CD4-positive, alpha-beta T cell treated with Interleukin-21 for 1 hour (primary cell): ENCODE results near the gene P4HB.

Experiments used
- DNase-seq: peaks from one replicate; pipeline ENCODE4 v3.0.0-alpha.2; 2020

P4HB gene

DNA sequence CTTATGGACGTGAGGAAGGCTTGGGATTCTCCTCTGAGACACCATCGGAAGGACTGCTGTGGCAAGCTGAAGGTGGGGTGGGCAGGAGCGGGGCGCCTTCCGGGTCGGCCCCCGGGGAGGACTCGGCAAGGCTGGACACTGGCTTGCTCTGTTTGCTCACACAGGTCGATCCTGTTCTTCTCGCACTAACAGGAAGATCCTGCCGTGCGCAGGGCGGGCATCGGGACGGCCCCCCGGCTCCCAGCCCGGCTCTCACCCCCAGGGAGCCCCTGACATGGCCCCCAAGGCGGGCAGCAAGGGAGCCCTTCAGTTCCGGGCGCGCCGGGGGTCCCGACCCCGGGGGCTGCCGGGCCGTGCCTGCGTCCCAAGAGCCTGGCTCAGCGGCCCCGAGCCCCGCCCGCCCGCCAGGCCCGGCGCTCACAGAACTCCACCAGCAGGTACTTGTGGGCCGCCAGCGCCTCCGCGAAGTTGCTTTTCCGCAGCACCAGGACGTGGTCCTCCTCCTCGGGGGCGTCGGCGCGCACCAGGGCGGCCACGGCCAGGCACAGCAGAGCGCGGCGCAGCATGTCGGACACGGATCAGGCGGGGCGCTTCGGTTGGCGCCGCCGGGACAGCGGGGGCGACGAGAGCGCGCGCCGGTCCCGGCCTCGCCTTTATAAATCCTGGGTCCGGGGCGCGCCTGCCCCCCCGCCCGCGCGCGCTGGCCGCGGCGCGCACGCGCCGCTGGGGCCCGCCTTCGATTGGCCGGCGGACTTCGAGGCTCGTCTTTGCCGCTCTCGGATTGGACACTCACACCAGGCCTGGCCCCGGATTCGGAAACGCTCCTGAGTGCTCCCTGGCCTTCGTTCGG, at the start of gene P4HB:
Gene P4HB (minus strand): TSS at position 630 of the 850 bp plus-strand sequence. CDS start 64 bp downstream, at position 566.
- no peak for DNase-seq

- no peak for DNase-seq
Measured at GRCh38 chr17:81909231-81909630, 48.9 kb upstream of the P4HB start.

DNA sequence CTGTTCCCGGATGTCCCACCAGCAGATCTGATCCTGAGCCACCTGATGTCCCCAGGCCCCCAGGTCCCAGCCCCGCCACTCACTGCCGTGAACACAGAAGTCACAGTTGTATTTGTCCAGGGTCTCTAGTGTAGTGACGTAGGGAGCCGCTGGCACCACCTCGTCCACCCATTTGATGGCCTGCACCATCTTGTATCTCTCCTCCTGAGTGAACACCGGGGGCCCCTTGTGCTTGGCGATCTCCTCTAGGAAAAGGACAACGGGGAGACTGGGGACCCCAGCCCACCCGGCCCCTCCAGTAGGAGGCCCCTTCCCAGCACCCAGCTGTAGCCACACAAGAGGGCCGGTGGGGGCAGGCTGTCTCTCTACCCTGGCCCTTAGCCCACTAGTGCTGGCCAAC, 48.5 kb upstream of the P4HB start:
- no peak for DNase-seq

GRCh38 chr17:81907219-81908145, 47.1 kb upstream of the P4HB start:
- no peak for DNase-seq

GRCh38 chr17:81906476-81907218, 46.3 kb upstream of the P4HB start:
- DNase-seq, result no peak

DNA sequence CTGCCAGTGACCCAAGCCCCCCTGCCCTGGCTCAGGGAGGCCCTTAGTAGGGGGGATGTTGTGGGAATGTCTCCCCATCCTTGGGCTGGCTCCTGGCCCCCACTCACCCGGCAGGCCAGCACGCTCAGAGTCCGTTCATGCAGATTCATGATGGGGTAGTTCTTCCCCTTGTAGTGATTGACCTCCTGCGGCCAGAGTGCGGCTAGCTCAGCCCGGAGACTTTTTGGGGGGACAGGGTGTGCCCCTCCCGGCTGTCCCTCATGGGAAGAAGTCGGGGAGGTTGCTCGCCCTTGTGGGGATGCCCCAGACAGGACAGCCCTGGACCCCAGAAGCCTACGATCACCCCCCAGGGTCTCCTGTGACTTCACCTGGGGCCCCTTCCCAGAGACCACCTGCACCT, 45.7 kb upstream of the P4HB start:
- no peak for DNase-seq

GRCh38 chr17:81905424-81905875, 45.1 kb upstream of the P4HB start:
- DNase-seq, result no peak

GRCh38 chr17:81904600-81905423, 44.5 kb upstream of the P4HB start:
- DNase-seq, result no peak

GRCh38 chr17:81903896-81904599, 43.7 kb upstream of the P4HB start:
- DNase-seq, result no peak

DNA sequence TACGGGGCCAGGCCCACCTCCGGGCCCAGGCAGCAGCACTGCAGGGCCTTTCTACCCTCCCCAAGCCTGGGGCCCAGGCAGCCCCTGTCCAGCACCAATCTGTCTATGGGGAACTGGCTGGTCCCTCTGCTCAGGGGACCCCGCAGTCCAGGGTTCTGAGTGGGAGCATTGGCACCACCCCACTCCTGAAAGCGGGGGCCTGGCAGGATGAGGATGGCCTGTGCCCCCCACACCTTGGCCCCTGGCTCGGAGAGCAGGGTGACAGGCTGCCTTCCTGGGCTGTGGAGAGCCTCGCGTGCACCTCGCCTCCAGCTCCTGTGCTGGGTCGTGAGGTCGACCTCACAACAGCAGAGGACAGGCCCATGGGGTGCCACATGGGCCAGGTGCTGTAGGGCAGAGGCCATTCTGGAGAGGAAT, 43.1 kb upstream of the P4HB start:
- no peak for DNase-seq

GRCh38 chr17:81902653-81903414, 42.5 kb upstream of the P4HB start:
- no peak for DNase-seq

- DNase-seq, result no peak
Measured at GRCh38 chr17:81902023-81902652, 41.8 kb upstream of the P4HB start, which contains the start of gene NPB. Gene NPB, plus strand, starts transcription at chr17:81902238. Its CDS starts 40 bp downstream, at chr17:81902278.

DNA sequence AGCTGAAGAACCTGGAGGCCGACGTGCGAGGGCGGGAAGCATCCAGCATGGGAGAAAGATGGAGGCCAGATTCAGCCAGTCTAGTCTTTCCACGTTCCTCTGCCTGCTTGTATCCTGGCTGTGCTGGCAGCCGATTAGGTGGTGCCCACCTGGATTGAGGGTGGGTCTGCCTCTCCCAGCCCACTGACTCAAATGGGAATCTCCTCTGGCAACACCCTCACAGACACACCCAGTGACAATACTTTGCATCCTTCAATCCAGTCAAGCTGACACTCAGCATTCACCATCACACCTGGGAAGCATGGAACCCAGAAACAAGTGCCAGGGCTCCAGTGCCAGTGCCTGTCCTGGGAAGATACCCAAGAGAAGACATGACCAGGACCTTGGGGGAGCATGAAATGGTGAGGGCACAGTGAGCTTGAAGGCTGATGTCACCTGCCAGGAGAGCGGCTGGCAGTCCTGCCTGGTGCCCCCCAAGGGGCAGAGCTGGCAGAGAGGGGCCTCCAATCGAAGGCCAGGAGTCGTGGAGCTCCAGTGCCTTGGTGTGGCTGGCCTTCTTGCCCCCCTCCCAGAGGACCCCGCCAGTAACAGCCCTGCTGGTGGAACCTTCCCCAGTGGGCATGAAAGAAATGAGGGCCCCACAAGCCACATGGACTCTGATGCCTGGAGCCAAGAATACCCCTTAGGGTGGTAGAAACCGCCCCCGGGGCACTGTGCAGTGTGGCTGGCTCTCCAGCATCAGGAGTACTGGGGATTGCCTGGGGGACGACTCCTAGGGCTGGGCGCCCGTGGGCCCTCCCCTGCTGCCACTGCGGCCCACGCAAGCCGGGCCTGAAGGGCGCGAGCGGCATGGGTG, 41.1 kb upstream of the P4HB start:
- DNase-seq, result no peak

DNA sequence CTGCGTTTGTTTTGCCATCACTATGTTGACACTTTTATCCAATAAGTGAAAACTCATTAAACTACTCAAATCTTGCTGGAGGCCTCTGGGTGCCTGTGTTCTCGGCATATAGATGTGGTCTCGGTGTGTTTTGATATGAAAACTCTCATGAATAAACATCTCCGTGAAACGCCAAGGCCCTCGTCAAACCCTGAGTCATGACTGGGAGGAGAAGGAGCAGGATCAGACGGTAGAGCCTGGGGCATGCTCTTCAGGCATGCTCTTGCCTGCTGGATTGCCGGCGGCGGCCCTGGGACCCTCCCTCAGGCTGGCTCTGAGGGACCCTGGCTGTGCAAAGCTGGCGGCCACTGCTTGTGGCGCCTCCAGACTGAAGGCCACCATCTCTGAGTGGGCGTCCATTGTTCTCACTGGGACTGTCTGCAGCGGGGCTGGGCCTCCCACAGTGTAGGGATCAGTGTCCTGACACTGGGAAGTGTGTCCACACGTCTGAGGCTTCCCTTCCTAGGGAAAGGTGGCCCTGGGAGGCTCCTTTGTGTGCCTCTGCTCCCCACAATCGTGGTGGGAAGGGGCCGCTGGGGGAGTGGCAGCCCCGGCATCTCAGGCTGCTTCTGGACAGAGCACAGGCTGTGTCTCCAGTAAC, 40.0 kb upstream of the P4HB start:
- no peak for DNase-seq

DNA sequence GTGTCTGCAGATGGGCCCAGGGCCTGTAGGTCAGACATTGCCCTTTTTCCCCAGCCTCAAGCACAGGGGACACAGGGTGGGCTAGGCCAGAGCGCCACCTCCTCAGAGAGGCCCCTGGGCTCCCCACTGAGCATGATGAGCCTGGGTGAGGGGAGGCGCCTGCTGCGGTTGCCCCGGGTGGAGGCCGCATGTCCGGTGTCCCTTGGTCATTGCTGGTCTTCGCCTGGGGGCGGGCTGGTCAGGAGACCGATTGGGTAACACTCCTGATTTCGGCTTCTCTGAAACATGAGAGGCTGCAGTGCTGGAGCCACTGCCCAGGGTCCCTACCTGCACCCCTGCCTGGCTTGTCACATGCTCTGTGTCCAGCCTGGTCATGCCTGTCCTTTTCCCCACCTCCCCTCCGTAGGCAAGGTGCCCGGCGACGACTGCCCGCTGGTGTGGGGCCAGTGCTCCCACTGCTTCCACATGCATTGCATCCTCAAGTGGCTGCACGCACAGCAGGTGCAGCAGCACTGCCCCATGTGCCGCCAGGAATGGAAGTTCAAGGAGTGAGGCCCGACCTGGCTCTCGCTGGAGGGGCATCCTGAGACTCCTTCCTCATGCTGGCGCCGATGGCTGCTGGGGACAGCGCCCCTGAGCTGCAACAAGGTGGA, 39.3 kb upstream of the P4HB start:
- DNase-seq, result no peak

DNA sequence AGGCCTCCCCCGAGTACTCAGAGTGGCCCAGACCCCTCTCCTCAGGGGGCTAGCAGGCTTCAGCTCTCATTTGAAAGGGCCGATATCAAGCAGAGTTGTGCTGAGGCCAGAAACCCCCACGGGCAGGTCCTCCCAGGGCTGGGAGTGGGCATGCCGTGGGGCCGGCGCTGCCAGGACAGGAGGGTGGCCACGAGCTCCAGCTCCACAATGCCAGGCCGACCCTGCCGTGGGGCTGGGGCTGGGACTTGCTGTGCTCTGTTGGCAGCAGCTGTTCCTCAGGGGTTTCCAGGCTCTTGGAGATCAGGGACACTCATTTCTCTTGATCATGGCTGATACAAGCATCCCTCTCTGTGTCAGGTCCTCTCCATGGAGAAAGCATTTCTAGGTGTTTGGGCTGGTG, 38.5 kb upstream of the P4HB start:
- no peak for DNase-seq

- no peak for DNase-seq
Measured at GRCh38 chr17:81898029-81898866, 37.9 kb upstream of the P4HB start.
